B cell (primary cell): ENCODE data around the gene SENP8. TPM values are rescaled to one million over a fixed set of nuclear protein-coding genes. Genes with fewer than 3 reads are reported as not detected.
A peak's percentile ranks its signal among the peaks of the same experiment; 100 is the strongest.

Source experiments
- ATAC-seq: fragments of 200-7000 bp; cut with Tn5 transposase; one replicate; pipeline ENCODE4 v1.10.0; 2021; ENCODE audit warnings: low read depth, mild to moderate bottlenecking, moderate number of reproducible peaks, moderate library complexity
- CTCF ChIA-PET: fragments of 350-600 bp; sonication (Branson Sonifier 250); formaldehyde crosslinking; loops from one replicate; lab custom pipeline; 2021; ENCODE audit warnings: antibody characterized with exemption, inconsistent platforms; lab: Charles Lee
- POLR2A ChIA-PET: fragments of 350-600 bp; sonication (Branson Sonifier 250); formaldehyde crosslinking; loops from one replicate; lab custom pipeline; 2021; ENCODE audit warnings: antibody characterized with exemption; lab: Charles Lee
- DNase-seq: peaks from one replicate; pipeline ENCODE4 v3.0.0; 2013
- H2AFZ ChIP-seq: 2 replicates; pipeline ENCODE4 v1.6.1; 2012; ENCODE audit warnings: mild to moderate bottlenecking, low read depth, low read length; ENCODE audit not compliant: insufficient read depth, poor library complexity, severe bottlenecking
- H3K27ac ChIP-seq, 2 donors: 1 replicate in 1 of 2; 2 replicates in 1 of 2; pipeline ENCODE4 v1.5.1; 2012 to 2013; ENCODE audit warnings: low read length in 2 of 2, mild to moderate bottlenecking in 2 of 2, moderate library complexity in 1 of 2
- H3K27me3 ChIP-seq, 4 experiments: fragments of 200-600 bp in 1 of 4; sonication (generic) in 1 of 4; replicated peaks in 1 of 4; 1 replicate in 2 of 4; 2 replicates in 2 of 4; pipeline versions ENCODE4 v1.6.1 to v1.7.0; 2013 to 2016; ENCODE audit warnings: low read length in 3 of 4, mild to moderate bottlenecking in 2 of 4, mixed read lengths in 1 of 4, moderate library complexity in 1 of 4; ENCODE audit not compliant: insufficient read depth in 4 of 4, control insufficient read depth in 3 of 4; ENCODE audit errors: control extremely low read depth in 1 of 4
- H3K36me3 ChIP-seq, 2 experiments: replicated peaks in 1 of 2; 1 replicate in 1 of 2; 2 replicates in 1 of 2; pipeline versions ENCODE4 v1.6.1 to v1.7.1; 2013; ENCODE audit warnings: low read length in 1 of 2; ENCODE audit not compliant: insufficient read depth in 2 of 2, control insufficient read depth in 1 of 2; ENCODE audit errors: control extremely low read depth in 1 of 2, extremely low read depth in 1 of 2
- H3K4me1 ChIP-seq, 2 donors: fragments of 200-600 bp in 1 of 2; sonication (generic) in 1 of 2; 1 replicate in 1 of 2; 2 replicates in 1 of 2; pipeline versions ENCODE4 v1.5.1 to v1.6.1; 2013 to 2017; ENCODE audit warnings: low read length in 2 of 2; ENCODE audit not compliant: control insufficient read depth in 2 of 2, insufficient read depth in 2 of 2
- H3K4me2 ChIP-seq: replicated peaks from 2 replicates; pipeline ENCODE3; 2012; ENCODE audit warnings: mild to moderate bottlenecking, low read depth, low read length; ENCODE audit not compliant: poor library complexity, severe bottlenecking
- H3K4me3 ChIP-seq, 5 experiments: fragments of 200-600 bp in 1 of 5; sonication (generic) in 1 of 5; 1 replicate in 3 of 5; 2 replicates in 2 of 5; pipeline versions ENCODE4 v1.5.1 to v1.7.0; 2011 to 2016; ENCODE audit warnings: low read length in 4 of 5, mild to moderate bottlenecking in 4 of 5, low read depth in 2 of 5, control low read depth in 1 of 5, moderate library complexity in 1 of 5; ENCODE audit not compliant: insufficient read depth in 1 of 5; ENCODE audit errors: control extremely low read depth in 1 of 5, extremely low read depth in 1 of 5
- H3K79me2 ChIP-seq: fragments of 200-600 bp; sonication (generic); one replicate; pipeline ENCODE4 v1.6.0; 2016; ENCODE audit warnings: low read length; ENCODE audit not compliant: control insufficient read depth, insufficient read depth
- H3K9ac ChIP-seq: fragments of 200-600 bp; sonication (generic); 2 replicates; pipeline ENCODE4 v1.6.1; 2017; ENCODE audit warnings: mild to moderate bottlenecking, low read length, moderate library complexity
- H3K9me3 ChIP-seq, 3 donors: one replicate each; pipeline versions ENCODE4 v1.6.1 to v1.7.1; 2013; ENCODE audit warnings: low read length in 2 of 3; ENCODE audit not compliant: control insufficient read depth in 2 of 3, insufficient read depth in 1 of 3; ENCODE audit errors: control extremely low read depth in 1 of 3
- H4K20me1 ChIP-seq: 2 replicates; pipeline ENCODE4 v1.6.0; 2012; ENCODE audit warnings: mild to moderate bottlenecking, low read length; ENCODE audit not compliant: insufficient read depth, control insufficient read depth, poor library complexity, severe bottlenecking
- H3K27ac Mint-ChIP-seq: one replicate; pipeline ENCODE4 v1.8.0; 2021; ENCODE audit warnings: mixed read lengths
- H3K27me3 Mint-ChIP-seq: one replicate; pipeline ENCODE4 v1.8.0; 2021; ENCODE audit warnings: mixed read lengths
- H3K4me1 Mint-ChIP-seq: one replicate; pipeline ENCODE4 v1.8.0; 2021; ENCODE audit warnings: mixed read lengths
- H3K4me3 Mint-ChIP-seq: one replicate; pipeline ENCODE4 v1.8.0; 2021; ENCODE audit warnings: mixed read lengths
- H3K9me3 Mint-ChIP-seq: one replicate; pipeline ENCODE4 v1.8.0; 2022; ENCODE audit warnings: mixed read lengths; ENCODE audit not compliant: insufficient read depth
- CTCF ChIP-seq: fragments of 200-600 bp; IDR thresholded peaks from one replicate; pipeline ENCODE4 v1.8.0; 2022; ENCODE audit warnings: antibody characterized with exemption, mild to moderate bottlenecking
- EZH2 ChIP-seq: IDR thresholded peaks from 2 replicates; pipeline ENCODE4 v1.6.1; 2012; ENCODE audit warnings: borderline replicate concordance, low read depth, mild to moderate bottlenecking, moderate library complexity, low read length; ENCODE audit not compliant: insufficient read depth, poor library complexity, severe bottlenecking
- WGBS: methylation state at CpG from one replicate; pipeline ENCODE4 v1.1.5; 2013; ENCODE audit warnings: missing lambda C conversion rate; ENCODE audit not compliant: insufficient coverage; 5-methylcytosine and 5-hydroxymethylcytosine counted together
- intact Hi-C: fragments of 100-400 bp; cut with micrococcal nuclease; formaldehyde crosslinking; loops from one replicate; pipeline ENCODE4 v1.10.0; 2022
- polyA plus RNA-seq: library from polyadenylated mRNA; depleted of rRNA; stranded (reverse); fragments of >200 nt; gene quantifications from 2 replicates; pipeline ENCODE4 v1.2.3, GENCODE V29; 2012
- total RNA-seq, 2 donors: library from RNA; stranded (reverse); fragments of 120-200 nt in 1 of 2; gene quantifications; 1 replicate in 1 of 2; 2 replicates in 1 of 2; pipeline versions ENCODE4 v1.2.3 to v1.2.4, GENCODE V29; 2013 to 2022

The SENP8 gene
- total and polyA plus RNA-seq, 2 donors (not counting 1 experiment from before 2014, with no cell fraction given), result 0.62 to 0.69 TPM

DNA sequence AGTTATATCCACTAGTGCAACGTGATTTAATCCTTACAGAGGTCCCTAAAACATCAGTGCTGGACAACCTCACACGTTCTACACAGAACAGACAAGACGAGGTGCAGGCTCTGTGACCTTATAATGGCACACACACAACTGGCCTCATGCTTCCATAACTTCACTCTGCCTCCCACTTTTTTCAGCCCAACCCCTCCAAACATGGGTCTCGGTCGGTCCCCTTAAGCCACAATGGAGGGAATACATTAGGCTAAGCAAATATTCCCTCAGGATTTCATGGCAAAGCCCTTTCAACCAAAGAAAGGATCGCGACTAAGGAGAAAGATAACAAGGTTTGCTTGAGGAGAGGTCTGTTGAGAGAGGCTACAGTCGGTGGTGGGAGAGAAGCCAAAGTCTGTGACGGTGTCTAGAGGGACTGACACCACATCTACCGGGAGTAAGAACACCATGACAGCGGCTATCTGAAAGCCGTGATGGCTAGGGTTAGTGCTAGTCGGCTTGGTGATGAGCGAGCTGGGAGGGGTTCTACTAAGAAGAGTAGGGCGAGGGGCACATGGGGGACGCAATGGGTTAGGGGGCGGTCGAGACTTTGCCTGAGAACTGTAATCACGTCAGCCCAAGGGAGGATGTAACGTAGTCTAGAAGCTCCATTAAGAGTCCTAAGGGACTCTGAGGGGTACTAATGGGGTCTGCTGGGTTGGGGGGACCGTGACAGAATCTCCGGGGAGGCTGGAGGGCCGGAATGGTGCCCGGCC, 1.3 kb upstream of the SENP8 start:
- H3K4me3 Mint-ChIP-seq, result peak overlapping the region; percentile 94
- no peaks in the 10 kb centered on the region for H3K9me3 ChIP-seq
- peak overlapping the region; percentile 99 for H3K27ac Mint-ChIP-seq
- peaks cover 36% of the 10 kb centered on the region for H3K4me1 Mint-ChIP-seq
- no peaks in the 10 kb centered on the region for H3K9me3 Mint-ChIP-seq
- H3K4me3 ChIP-seq, result peak overlapping the region; percentile 62 to 92 (median 84)
- intact Hi-C loops, result loop anchor here (5.0 to 10.0 kb wide), 3 partner anchors 935 to 1878 kb away; partner anchors contain the start of genes NEO1, PML and STOML1
- H3K4me1 ChIP-seq, result peaks cover 14 to 17% of the 10 kb centered on the region in 2 donors
- H3K36me3 ChIP-seq, result no peaks in the 10 kb centered on the region
- H3K27me3 ChIP-seq, result no peaks in the 10 kb centered on the region
- H2AFZ ChIP-seq, result peak overlapping the region; percentile 84
- POLR2A ChIA-PET, result interaction anchor here (0.7 kb wide), 1 partner anchor 420 kb away, joined by 3 read pairs; no protein-coding TSS in a partner anchor
- no peaks in the 10 kb centered on the region for H3K27me3 Mint-ChIP-seq
- H3K27ac ChIP-seq, result peak overlapping the region; percentile 71 to 77
- CTCF ChIA-PET, result no interaction called here
- H4K20me1 ChIP-seq, result no peaks in the 10 kb centered on the region
- peaks cover 50% of the 10 kb centered on the region for H3K79me2 ChIP-seq
- 4% methylated on average over 24 of the region's 24 CpGs for WGBS
- DNase-seq, result no peak
- peak; percentile 0 for ATAC-seq
- H3K4me2 ChIP-seq, result peak overlapping the region; percentile 75
- H3K9ac ChIP-seq, result peak overlapping the region; percentile 88
- TF ChIP-seq EZH2 (no peak), CTCF (no peak)
